Activated gamma-delta T cell treated with Interleukin-2 at 50 U/mL for 16 hours (primary cell): ENCODE results near the gene PRKG1.

Source experiments
- DNase-seq: peaks from one replicate; pipeline ENCODE4 v3.0.0-alpha.2; 2020

PRKG1 gene

GRCh38 chr10:51910596-51910995 lies 836.3 kb downstream of the PRKG1 start:
- DNase-seq = no peak

- no peak for DNase-seq
Observed at GRCh38 chr10:51911723-51912122, 837.4 kb downstream of the PRKG1 start.

DNA sequence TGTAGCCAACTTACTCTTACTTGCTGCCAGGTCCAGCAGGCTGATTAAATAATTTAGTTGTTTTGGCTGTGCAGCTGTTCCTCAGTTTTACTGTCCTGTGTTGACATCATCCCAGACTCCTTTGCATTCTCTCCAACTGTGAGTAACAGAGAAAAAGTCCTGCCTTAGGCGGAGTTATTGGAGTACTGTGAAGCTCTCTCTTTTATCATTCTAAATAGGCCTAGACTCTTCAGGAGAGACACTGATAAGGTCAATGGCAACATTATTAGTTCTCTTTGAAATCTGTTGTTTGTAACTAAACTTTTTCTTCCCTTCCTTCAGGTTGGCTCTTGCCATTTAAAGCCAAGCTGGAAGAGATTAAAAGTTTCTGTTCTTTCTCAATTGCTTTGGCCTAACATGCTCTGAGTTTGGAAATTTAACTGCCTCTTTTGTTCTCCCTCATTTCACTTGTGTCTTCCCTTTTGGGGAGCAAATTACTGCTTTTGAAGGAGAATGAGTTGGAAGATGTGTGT lies 840.8 kb downstream of the PRKG1 start:
- DNase-seq = no peak

DNA sequence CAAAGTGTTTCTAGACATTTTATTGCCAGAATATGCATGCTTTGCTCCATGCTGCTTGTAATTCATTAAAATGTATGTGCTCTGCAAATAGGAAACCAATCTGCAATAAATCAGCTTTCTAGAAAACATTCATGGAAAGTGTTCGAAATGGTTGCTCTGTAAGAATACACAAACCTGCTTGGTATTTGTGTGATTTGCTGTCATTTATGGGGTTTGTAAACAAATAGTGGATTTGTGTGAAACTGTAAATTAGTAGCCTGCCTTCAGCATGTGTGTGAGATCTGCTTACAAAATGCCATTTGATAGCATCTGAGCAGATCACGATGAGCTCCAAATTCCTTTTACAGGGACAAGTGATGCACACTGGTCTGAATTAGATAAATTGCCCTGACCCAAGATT lies 844.2 kb downstream of the PRKG1 start:
- DNase-seq = no peak

- DNase-seq = no peak
Observed at GRCh38 chr10:51918884-51919325, 844.6 kb downstream of the PRKG1 start.

DNA sequence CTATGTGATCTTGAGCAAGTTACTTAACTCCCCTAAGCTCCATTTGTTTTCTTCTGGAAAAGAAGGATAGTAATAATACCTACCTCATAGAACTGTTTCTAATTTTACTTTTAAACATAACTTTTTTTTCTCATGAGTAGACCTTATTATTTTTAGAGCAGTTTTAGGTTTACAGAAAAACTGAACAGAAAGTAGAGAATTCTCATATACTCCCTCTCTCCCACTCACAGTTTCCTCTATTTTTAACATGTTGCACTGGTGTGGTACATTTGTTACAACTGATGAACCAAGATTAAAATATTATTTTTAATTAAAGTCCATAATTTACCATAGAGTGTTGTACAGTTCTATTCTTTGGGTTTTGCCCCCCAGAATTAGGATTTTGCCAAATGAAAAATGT lies 846.4 kb downstream of the PRKG1 start:
- no peak for DNase-seq

- DNase-seq = no peak
Observed at GRCh38 chr10:51924359-51924758, 850.1 kb downstream of the PRKG1 start.

DNA sequence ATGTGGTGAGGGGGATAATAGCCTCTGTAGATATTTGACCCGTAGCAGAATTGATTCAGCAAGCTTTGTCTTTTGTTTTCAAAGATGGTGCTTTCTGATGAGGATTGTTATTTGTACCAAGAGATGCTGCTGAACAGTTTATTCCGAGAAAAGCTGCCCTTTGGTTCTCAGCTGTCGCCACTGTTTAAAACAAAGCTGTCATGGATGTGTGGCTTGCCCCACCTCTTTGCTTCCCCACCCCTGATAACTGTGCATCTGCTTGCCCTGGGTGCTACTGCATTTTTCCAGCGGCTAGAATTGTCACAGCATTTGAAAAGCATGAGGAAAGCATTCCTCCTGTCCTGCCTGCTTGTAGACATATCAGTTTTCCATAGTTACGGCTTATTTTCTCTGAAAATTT lies 852.0 kb downstream of the PRKG1 start:
- no peak for DNase-seq

DNA sequence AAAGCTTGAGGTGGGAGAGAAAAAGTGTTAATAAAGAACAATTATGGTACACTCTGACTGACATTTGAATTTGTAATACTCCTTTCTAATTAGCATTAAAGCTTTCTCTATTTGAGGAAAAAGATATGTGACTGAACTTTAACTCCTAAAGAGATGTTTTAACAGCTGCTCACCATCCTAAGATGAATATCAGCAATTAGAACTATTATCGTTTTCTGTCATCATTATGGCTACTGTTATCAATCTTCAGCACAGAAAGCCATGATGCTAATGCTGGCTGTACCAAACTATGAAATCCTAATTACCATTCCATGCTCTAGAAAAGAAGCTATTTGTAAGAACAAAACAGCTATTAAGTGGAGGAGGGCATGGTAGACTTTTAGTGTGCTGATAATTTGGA lies 853.9 kb downstream of the PRKG1 start:
- no peak for DNase-seq

DNA sequence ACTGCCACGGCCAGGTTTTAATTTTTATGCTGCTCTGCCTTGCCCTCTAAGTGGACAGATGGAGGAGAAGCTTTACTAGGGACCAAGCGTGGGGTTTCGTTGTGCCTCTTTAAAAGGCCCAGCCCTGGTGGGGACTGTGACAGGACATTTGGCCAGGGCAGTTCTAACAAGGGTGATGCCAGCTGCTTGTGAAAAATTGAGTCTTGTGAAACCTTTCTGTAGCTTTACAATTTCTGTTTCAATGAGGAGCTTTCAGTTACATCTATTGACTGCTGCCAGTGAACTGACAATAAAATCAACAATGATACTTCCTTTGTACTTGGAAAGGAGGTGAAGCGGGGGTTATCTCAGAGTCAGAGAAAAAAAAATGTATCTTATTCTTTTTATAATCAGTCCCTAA lies 858.2 kb downstream of the PRKG1 start:
- DNase-seq = no peak

DNA sequence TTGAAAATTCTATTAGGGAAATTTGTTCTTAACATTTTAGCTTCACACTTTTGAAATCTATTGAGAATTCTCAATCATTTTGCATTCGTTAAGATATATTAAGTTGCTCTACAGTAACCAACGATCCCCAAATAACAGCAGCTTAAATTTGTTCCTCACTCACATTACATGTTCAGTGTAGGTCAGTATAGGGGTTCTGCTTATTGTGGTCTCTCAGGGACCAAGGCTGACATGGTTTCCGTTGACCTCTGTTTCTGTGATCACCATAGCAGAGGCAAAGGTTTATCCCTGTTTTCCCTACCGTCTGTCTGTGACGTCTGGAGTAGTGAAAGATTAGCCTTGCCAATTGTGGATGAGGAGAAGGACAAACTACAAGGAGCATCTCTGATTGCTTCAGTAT lies 860.1 kb downstream of the PRKG1 start:
- no peak for DNase-seq

DNA sequence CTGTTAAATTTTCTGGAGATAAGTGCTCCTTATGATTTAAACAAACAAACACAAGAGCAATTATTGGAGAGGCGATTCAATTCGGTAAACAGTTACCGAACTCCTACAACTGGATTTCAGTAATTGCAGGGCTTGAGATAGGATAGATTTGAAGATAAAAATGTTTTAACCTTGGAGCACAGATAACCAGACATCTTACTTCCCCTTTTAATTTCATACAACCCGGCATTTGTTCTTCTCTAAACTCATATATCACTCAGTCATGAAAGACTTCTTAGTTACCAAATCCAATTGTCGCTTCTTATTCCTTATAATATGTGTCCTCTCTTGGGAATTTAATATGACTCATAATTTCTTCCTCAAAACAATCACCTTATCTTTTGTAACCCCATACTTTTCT lies 861.1 kb downstream of the PRKG1 start:
- DNase-seq = no peak

- DNase-seq = no peak
Observed at GRCh38 chr10:51937308-51938140, 863.2 kb downstream of the PRKG1 start.

DNA sequence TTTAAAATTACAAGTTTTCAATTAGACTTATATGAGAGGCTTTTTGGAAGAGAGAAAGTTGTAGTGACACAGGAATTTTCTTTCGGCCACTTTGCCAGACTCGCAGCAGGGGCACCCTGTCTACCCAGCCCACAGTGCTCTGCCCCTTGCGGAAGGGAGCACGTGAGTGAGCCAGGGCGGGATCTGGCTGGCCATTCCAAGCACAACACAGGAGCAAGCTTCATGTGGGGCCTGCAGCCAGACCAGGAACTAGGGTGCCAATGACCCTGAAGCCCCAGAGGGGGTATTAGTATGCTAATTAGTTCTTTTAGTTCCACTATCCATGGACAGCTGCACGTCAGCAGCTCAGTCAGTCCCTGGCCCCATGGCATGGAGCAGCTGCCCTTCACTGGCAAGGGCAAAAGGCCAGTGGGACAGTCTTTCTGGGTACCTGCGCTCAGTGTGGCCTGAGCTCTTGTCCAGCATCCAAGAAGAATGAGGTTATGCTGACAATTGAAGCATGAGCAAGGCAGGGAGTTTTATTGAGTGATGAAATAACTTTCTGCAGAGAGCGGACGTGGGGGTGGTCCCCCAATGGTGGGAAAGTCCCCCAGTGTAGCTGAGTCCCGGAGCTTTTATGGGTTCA lies 876.2 kb downstream of the PRKG1 start:
- no peak for DNase-seq

DNA sequence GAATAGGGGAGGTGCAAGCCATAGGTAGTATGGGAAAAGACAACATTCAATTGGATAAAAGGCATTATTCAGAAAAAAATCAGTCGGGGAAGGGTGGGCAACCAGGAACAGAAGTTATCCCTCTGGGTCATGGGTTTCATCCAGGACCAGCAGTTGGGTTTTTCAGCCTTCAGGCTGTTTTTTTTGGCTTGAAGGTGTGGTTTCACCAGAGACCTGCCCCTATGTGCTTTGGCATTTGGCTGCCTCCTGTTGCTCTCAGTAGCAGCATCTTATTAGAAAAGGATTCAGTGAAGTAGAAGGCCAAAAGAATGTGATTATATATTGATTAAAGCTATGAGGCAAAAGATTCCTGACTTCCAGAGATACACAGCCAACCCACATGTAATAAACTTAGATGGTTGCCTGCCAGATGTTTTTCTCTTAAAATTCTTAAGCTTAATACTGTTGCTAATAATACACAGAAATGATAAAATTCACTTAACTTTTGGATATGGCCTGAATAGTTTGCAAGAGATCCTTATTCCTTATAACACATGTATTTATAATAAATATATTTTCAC lies 876.8 kb downstream of the PRKG1 start:
- no peak for DNase-seq

DNA sequence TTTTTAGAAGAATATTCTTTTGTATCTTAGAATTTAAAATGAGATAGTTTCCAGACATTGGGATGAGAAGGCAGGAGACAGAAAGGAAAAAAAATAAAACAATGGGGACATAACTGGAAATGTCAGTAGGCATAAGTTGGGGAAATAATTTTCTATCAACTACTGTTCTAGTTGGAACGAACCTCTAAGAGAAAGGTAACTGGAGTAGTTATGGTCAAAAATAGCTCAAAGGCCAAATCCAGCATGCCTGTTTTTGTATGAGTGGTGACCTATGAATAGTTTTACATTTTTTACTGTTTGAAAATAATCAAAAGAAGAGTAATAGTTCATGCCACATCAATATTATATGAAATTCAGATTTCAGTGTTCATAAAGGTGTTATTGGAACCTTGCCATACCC lies 877.3 kb downstream of the PRKG1 start:
- DNase-seq = no peak

- no peak for DNase-seq
Observed at GRCh38 chr10:51952056-51952455, 877.8 kb downstream of the PRKG1 start.

- no peak for DNase-seq
Observed at GRCh38 chr10:51955696-51956095, 881.4 kb downstream of the PRKG1 start.

DNA sequence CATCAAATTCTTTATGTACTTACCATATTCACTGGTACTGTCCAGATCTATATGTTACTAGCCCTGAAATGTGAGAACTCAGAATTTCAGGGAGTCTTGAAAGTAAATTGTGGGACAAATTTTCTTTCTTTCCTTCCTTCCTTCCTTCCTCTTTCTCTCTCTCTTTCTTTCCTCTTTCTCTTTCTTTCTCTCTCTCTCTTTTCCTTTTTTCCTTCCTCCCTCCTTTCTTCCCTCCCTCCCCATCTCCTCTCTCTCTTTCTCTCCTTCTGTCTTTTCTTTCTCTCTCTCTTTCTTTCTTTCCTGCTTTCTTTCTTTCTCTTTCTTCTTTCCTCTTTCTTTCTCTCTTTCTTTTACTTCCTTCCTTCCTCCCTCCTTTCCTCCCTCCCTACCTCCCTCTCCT lies 882.5 kb downstream of the PRKG1 start:
- no peak for DNase-seq

- DNase-seq = no peak
Observed at GRCh38 chr10:51960494-51960895, 886.2 kb downstream of the PRKG1 start.

DNA sequence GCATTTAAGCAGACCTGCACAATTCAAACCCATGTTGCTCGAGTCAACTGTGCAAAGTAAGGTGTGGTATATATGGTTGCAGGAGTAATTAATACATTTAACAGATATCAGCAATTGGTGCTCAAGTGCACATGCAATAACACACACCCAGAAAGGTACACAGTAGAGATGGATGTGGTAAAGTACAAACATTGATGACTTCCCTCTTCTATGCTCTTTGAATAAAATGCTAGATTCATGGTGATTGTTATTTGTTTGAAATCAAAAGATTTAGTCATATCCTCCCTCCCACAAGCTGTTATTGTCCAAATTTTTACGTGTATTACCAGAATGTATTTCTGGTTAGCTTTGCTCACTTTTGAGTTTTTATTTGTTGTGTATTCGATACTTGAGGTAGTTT lies 887.1 kb downstream of the PRKG1 start:
- no peak for DNase-seq

DNA sequence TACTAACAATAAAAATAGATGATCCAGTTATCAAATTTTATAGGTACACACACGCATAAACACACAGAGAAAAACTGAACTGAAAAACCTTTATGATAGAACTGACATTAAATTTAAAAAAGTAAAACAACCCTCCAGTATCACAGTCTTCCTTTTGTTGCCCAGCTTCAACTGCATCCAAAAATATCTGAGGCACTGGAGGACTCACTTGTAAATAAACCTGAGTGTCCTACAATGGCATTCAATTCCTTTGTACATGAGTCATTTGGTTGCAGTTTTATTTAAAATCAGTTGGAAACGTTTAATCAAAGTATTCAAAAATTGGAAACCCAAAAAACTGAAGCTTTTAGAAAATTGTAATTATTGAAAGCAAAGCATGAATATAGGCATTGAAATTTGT lies 890.3 kb downstream of the PRKG1 start:
- DNase-seq = no peak

- no peak for DNase-seq
Observed at GRCh38 chr10:51965451-51965850, 891.2 kb downstream of the PRKG1 start.

DNA sequence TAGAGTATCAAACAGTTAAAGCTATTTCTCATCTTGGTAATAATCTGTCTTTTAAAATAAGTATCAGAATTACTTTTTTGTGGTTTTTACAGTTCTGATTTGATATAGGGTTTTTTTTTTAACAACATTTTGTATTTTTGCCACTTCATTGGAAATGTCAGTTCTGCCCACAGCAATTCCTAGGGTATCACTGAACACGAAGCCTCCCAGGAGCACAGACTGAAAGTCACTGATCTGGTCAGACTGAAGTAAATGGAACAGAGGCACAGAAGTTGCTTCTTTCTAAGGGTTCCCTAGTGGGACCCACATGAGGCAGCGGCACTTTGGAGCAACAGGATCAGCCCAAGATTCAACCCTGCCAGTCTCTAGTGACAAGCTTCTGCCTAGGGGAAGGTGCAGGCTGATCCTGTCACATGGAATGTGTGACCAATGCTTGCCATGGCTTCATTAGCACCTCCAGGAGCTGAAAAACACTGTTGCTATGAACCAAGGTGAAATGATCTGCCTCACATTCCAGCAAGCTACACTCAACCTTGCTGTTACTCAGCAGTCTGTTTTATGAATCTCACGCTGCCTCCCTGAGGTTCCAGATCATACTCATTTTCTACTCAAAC lies 898.6 kb downstream of the PRKG1 start:
- DNase-seq = no peak
